WTC11 (cell line): ENCODE data around the gene PICK1. TPM values are rescaled to one million over a fixed set of nuclear protein-coding genes. Genes with fewer than 3 reads are reported as not detected.

Experiments
- ATAC-seq: fragments of 200-7000 bp; cut with Tn5 transposase; 2 replicates; pipeline ENCODE4 v1.10.0; 2021; ENCODE audit warnings: mild to moderate bottlenecking, moderate library complexity
- CTCF ChIA-PET: fragments of 300-600 bp; sonication (Branson Sonifier 250); formaldehyde crosslinking; loops from one replicate; lab custom pipeline; 2021; ENCODE audit warnings: antibody characterized with exemption; lab: Charles Lee
- POLR2A ChIA-PET: fragments of 350-600 bp; sonication (Branson Sonifier 250); formaldehyde crosslinking; loops from one replicate; lab custom pipeline; 2021; ENCODE audit warnings: antibody characterized with exemption; lab: Charles Lee
- DNase-seq: peaks from one replicate; pipeline ENCODE4 v3.0.0; 2021; ENCODE audit warnings: low spot score
- H3K27ac Mint-ChIP-seq: 2 replicates; pipeline ENCODE4 v1.8.0; 2021; ENCODE audit warnings: mixed read lengths
- H3K27me3 Mint-ChIP-seq: 2 replicates; pipeline ENCODE4 v1.8.0; 2021; ENCODE audit warnings: low read depth, mild to moderate bottlenecking, moderate library complexity, mixed read lengths
- H3K36me3 Mint-ChIP-seq: 2 replicates; pipeline ENCODE4 v1.8.0; 2021; ENCODE audit warnings: mixed read lengths
- H3K4me1 Mint-ChIP-seq: 2 replicates; pipeline ENCODE4 v1.8.0; 2022; ENCODE audit warnings: mixed read lengths
- H3K4me3 Mint-ChIP-seq: 2 replicates; pipeline ENCODE4 v1.8.0; 2021; ENCODE audit warnings: mild to moderate bottlenecking, moderate library complexity, mixed read lengths
- H3K9me3 Mint-ChIP-seq: 2 replicates; pipeline ENCODE4 v1.8.0; 2021; ENCODE audit warnings: mixed read lengths
- ATF1 ChIP-seq: sonication (generic); formaldehyde crosslinking; IDR thresholded peaks from 2 replicates; pipeline ENCODE4 v1.8.1; 2023; ENCODE audit warnings: mild to moderate bottlenecking, moderate library complexity, missing genetic modification reagents
- CREB1 ChIP-seq: sonication (generic); formaldehyde crosslinking; IDR thresholded peaks from 2 replicates; pipeline ENCODE4 v1.8.0; 2023; ENCODE audit warnings: mild to moderate bottlenecking, missing genetic modification reagents
- ELF4 ChIP-seq: sonication (generic); formaldehyde crosslinking; IDR thresholded peaks from 2 replicates; pipeline ENCODE4 v1.8.1; 2022; ENCODE audit warnings: low read depth, mild to moderate bottlenecking, moderate library complexity, missing genetic modification reagents
- GTF2I ChIP-seq: fragments of 250-450 bp; sonication (Bioruptor Pico); conservative IDR thresholded peaks from 2 replicates; pipeline ENCODE4 v1.4.0; 2021; ENCODE audit warnings: mild to moderate bottlenecking
- JUN ChIP-seq: sonication (generic); formaldehyde crosslinking; IDR thresholded peaks from 2 replicates; pipeline ENCODE4 v1.8.0; 2023; ENCODE audit warnings: mild to moderate bottlenecking, missing genetic modification reagents
- NFATC4 ChIP-seq: fragments of 250-450 bp; sonication (Bioruptor Pico); IDR thresholded peaks from 2 replicates; pipeline ENCODE4 v1.9.0; 2021; ENCODE audit warnings: mild to moderate bottlenecking
- NR3C1 ChIP-seq: sonication (generic); formaldehyde crosslinking; conservative IDR thresholded peaks from 2 replicates; pipeline ENCODE4 v1.8.1; 2023; ENCODE audit warnings: low read depth, mild to moderate bottlenecking, missing genetic modification reagents
- OVOL2 ChIP-seq: fragments of 250-450 bp; sonication (Bioruptor Pico); IDR thresholded peaks from 2 replicates; pipeline ENCODE4 v1.9.0; 2021; ENCODE audit warnings: mild to moderate bottlenecking, borderline replicate concordance
- SMAD4 ChIP-seq: sonication (generic); formaldehyde crosslinking; IDR thresholded peaks from 2 replicates; pipeline ENCODE4 v1.8.0; 2022; ENCODE audit warnings: mild to moderate bottlenecking, missing genetic modification reagents
- SP1 ChIP-seq: sonication (generic); formaldehyde crosslinking; conservative IDR thresholded peaks from 2 replicates; pipeline ENCODE4 v1.8.1; 2022; ENCODE audit warnings: missing genetic modification reagents
- TP53 ChIP-seq: sonication (generic); formaldehyde crosslinking; IDR thresholded peaks from 2 replicates; pipeline ENCODE4 v1.8.1; 2023; ENCODE audit warnings: mild to moderate bottlenecking, missing genetic modification reagents
- ZNF232 ChIP-seq: sonication (generic); formaldehyde crosslinking; IDR thresholded peaks from 2 replicates; pipeline ENCODE4 v1.8.0; 2022; ENCODE audit warnings: mild to moderate bottlenecking, missing genetic modification reagents
- ZNF396 ChIP-seq: fragments of 250-450 bp; sonication (Bioruptor Pico); IDR thresholded peaks from 2 replicates; pipeline ENCODE4 v1.8.0; 2021; ENCODE audit warnings: mild to moderate bottlenecking, moderate library complexity, borderline replicate concordance
- ZNF671 ChIP-seq: fragments of 250-450 bp; sonication (Bioruptor Pico); IDR thresholded peaks from 2 replicates; pipeline ENCODE4 v1.8.0; 2021; ENCODE audit warnings: mild to moderate bottlenecking
- total RNA-seq: library from RNA; stranded (reverse); gene quantifications from 3 replicates; pipeline ENCODE4 v1.2.3, GENCODE V29; 2021
- TF ChIP-seq, protein P1 (sequence below): sonication (generic); formaldehyde crosslinking; IDR thresholded peaks from 2 replicates; pipeline ENCODE4 v1.8.1; 2022; ENCODE audit warnings: mild to moderate bottlenecking, missing genetic modification reagents, moderate library complexity, borderline replicate concordance
- TF ChIP-seq, protein P2 (sequence below): sonication (generic); formaldehyde crosslinking; IDR thresholded peaks from 2 replicates; pipeline ENCODE4 v1.8.0; 2022; ENCODE audit warnings: missing genetic modification reagents
- TF ChIP-seq, protein P3 (sequence below): fragments of 250-450 bp; sonication (Bioruptor Pico); IDR thresholded peaks from 2 replicates; pipeline ENCODE4 v1.9.0; 2021; ENCODE audit warnings: mild to moderate bottlenecking
- TF ChIP-seq, protein P4 (sequence below): sonication (generic); formaldehyde crosslinking; IDR thresholded peaks from 2 replicates; pipeline ENCODE4 v1.8.0; 2022; ENCODE audit warnings: mild to moderate bottlenecking, missing genetic modification reagents
- TF ChIP-seq, protein P5 (sequence below): sonication (generic); formaldehyde crosslinking; IDR thresholded peaks from 2 replicates; pipeline ENCODE4 v1.8.1; 2023; ENCODE audit warnings: mild to moderate bottlenecking, missing genetic modification reagents
- TF ChIP-seq, protein P6 (sequence below): fragments of 250-450 bp; sonication (Bioruptor Pico); conservative IDR thresholded peaks from 2 replicates; pipeline ENCODE4 v1.9.0; 2021; ENCODE audit warnings: mild to moderate bottlenecking
- TF ChIP-seq, protein P7 (sequence below): sonication (generic); formaldehyde crosslinking; IDR thresholded peaks from 2 replicates; pipeline ENCODE4 v1.8.1; 2023; ENCODE audit warnings: mild to moderate bottlenecking, missing genetic modification reagents, moderate library complexity
- TF ChIP-seq, protein P8 (sequence below): sonication (generic); formaldehyde crosslinking; IDR thresholded peaks from 2 replicates; pipeline ENCODE4 v1.8.1; 2022; ENCODE audit warnings: missing genetic modification reagents, borderline replicate concordance

The PICK1 gene
- total RNA-seq, 1 experiment from 2014 or later: 33.4 TPM

DNA sequence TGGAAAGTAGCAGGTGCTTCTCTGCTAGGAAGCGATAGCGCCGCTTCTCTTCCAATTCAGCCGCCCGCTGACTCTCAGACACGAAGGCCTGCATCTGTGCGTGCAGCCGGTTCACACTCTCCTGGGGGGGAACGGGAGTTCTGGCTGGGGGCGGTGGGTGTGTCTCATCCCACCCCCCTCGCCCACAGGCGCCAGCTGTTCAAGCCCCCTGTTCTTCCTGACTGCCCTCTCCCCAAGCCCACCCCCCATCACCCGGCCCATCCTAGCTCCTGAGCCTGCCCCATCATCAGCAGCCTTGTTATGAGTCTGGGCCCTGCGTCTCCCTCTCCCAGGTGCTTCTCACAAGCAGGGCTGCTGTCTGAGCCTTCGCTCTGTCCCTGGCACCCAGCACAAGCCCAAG is 39.9 kb downstream of the PICK1 start:
- ChIA-PET CTCF (interaction anchor here (0.5 to 9.9 kb wide), 57 partner anchors 13 to 650 kb away, joined by 3 to 222 read pairs (median 6); partner anchors contain the start of genes BAIAP2L2, DMC1, GTPBP1 and MAFF), POLR2A (interaction anchor here (0.8 to 1.7 kb wide), 5 partner anchors 14 to 117 kb away, joined by 3 to 5 read pairs (median 5); partner anchors contain the start of gene BAIAP2L2)
- Mint-ChIP-seq H3K27me3 (peaks cover 7% of the 10 kb centered on the region), H3K4me1 (peaks cover 14% of the 10 kb centered on the region), H3K9me3 (no peaks in the 10 kb centered on the region), H3K4me3 (peak overlapping the region; percentile 72), H3K27ac (no peak overlapping the region), H3K36me3 (no peaks in the 10 kb centered on the region; the same call in 1 of the 2 replicates)
- ATAC-seq: peak; percentile 49
- TF ChIP-seq, protein P1, sequence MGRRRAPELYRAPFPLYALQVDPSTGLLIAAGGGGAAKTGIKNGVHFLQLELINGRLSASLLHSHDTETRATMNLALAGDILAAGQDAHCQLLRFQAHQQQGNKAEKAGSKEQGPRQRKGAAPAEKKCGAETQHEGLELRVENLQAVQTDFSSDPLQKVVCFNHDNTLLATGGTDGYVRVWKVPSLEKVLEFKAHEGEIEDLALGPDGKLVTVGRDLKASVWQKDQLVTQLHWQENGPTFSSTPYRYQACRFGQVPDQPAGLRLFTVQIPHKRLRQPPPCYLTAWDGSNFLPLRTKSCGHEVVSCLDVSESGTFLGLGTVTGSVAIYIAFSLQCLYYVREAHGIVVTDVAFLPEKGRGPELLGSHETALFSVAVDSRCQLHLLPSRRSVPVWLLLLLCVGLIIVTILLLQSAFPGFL: no peak
- TF ChIP-seq GTF2I (CRISPR knock-in tag): no peak
- no peak for TF ChIP-seq ELF4 (CRISPR knock-in tag)
- TF ChIP-seq JUN (CRISPR knock-in tag): no peak
- TF ChIP-seq, protein P2, sequence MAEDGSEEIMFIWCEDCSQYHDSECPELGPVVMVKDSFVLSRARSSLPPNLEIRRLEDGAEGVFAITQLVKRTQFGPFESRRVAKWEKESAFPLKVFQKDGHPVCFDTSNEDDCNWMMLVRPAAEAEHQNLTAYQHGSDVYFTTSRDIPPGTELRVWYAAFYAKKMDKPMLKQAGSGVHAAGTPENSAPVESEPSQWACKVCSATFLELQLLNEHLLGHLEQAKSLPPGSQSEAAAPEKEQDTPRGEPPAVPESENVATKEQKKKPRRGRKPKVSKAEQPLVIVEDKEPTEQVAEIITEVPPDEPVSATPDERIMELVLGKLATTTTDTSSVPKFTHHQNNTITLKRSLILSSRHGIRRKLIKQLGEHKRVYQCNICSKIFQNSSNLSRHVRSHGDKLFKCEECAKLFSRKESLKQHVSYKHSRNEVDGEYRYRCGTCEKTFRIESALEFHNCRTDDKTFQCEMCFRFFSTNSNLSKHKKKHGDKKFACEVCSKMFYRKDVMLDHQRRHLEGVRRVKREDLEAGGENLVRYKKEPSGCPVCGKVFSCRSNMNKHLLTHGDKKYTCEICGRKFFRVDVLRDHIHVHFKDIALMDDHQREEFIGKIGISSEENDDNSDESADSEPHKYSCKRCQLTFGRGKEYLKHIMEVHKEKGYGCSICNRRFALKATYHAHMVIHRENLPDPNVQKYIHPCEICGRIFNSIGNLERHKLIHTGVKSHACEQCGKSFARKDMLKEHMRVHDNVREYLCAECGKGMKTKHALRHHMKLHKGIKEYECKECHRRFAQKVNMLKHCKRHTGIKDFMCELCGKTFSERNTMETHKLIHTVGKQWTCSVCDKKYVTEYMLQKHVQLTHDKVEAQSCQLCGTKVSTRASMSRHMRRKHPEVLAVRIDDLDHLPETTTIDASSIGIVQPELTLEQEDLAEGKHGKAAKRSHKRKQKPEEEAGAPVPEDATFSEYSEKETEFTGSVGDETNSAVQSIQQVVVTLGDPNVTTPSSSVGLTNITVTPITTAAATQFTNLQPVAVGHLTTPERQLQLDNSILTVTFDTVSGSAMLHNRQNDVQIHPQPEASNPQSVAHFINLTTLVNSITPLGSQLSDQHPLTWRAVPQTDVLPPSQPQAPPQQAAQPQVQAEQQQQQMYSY (CRISPR knock-in tag): no peak
- TF ChIP-seq, protein P3, sequence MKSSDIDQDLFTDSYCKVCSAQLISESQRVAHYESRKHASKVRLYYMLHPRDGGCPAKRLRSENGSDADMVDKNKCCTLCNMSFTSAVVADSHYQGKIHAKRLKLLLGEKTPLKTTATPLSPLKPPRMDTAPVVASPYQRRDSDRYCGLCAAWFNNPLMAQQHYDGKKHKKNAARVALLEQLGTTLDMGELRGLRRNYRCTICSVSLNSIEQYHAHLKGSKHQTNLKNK (CRISPR knock-in tag): no peak
- no peak for TF ChIP-seq CREB1 (CRISPR knock-in tag)
- no peak for DNase-seq

DNA sequence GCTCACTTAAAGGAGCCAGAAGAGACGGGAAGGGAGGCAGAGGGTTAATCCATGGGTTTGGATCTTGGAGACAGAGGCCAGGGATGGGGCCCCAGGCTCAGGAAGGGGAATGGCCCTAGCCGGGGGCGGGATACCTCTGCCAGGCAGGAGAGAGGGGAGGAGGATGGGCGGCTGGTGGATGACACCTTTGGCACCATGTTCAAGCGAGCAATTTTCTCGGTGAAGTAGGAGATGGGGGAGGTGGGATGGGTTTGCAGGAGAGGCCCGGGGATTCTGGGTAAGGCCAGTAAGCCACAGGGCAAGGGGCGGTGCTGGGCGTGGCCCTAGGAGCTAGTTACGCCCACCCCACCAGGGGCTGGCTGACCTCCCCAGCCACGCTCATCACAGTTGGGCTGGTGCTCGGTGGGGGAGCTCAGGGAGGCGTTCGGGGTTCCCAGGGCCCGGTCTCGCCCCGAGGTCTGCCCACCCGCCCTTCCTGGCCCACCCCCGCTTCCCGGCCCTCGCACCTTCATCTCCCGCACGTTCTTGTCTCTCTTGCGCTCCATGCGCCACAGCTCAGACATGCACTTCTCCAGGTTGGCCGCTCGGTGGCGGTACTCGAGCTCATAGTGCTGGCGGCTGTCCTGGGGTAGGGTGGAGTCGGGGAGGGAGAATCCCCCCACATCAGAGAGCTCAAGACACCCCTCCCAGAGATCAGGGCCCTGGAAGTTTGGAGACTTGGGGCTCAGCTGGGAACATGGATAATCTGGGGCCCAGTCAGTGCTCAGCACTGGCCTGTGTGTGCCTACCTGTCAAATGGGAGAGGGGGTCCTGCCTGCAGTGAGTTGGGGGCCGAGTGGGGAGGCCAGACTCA is 40.6 kb downstream of the PICK1 start:
- ChIA-PET POLR2A (interaction anchor here (0.8 to 1.7 kb wide), 9 partner anchors 9 to 117 kb away, joined by 3 to 5 read pairs (median 5); partner anchors contain the start of genes BAIAP2L2 and PICK1), CTCF (interaction anchor here (0.5 to 9.9 kb wide), 86 partner anchors 14 to 1558 kb away, joined by 3 to 222 read pairs (median 5); partner anchors contain the start of genes BAIAP2L2, DMC1, GTPBP1 and MAFF)
- DNase-seq (peak; percentile 83), ATAC-seq (peak; percentile 93)
- H3K36me3 Mint-ChIP-seq: no peaks in the 10 kb centered on the region; the same call in 1 of the 2 replicates
- peak overlapping the region; percentile 72 for H3K4me3 Mint-ChIP-seq
- H3K4me1 Mint-ChIP-seq: peaks cover 14% of the 10 kb centered on the region
- no peak overlapping the region for H3K27ac Mint-ChIP-seq
- peaks cover 7% of the 10 kb centered on the region for H3K27me3 Mint-ChIP-seq
- H3K9me3 Mint-ChIP-seq: no peaks in the 10 kb centered on the region
- TF ChIP-seq TP53 (CRISPR knock-in tag): 0 out of 2 replicates have a peak, but pooled peaks have one; percentile 55
- no peak for TF ChIP-seq NR3C1 (CRISPR knock-in tag)
- TF ChIP-seq, protein P4, sequence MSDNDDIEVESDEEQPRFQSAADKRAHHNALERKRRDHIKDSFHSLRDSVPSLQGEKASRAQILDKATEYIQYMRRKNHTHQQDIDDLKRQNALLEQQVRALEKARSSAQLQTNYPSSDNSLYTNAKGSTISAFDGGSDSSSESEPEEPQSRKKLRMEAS (CRISPR knock-in tag): peak; percentile 98
- TF ChIP-seq, protein P5, sequence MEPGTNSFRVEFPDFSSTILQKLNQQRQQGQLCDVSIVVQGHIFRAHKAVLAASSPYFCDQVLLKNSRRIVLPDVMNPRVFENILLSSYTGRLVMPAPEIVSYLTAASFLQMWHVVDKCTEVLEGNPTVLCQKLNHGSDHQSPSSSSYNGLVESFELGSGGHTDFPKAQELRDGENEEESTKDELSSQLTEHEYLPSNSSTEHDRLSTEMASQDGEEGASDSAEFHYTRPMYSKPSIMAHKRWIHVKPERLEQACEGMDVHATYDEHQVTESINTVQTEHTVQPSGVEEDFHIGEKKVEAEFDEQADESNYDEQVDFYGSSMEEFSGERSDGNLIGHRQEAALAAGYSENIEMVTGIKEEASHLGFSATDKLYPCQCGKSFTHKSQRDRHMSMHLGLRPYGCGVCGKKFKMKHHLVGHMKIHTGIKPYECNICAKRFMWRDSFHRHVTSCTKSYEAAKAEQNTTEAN (CRISPR knock-in tag): peak; percentile 57; the same call in 1 of the 2 replicates
- TF ChIP-seq, protein P6, sequence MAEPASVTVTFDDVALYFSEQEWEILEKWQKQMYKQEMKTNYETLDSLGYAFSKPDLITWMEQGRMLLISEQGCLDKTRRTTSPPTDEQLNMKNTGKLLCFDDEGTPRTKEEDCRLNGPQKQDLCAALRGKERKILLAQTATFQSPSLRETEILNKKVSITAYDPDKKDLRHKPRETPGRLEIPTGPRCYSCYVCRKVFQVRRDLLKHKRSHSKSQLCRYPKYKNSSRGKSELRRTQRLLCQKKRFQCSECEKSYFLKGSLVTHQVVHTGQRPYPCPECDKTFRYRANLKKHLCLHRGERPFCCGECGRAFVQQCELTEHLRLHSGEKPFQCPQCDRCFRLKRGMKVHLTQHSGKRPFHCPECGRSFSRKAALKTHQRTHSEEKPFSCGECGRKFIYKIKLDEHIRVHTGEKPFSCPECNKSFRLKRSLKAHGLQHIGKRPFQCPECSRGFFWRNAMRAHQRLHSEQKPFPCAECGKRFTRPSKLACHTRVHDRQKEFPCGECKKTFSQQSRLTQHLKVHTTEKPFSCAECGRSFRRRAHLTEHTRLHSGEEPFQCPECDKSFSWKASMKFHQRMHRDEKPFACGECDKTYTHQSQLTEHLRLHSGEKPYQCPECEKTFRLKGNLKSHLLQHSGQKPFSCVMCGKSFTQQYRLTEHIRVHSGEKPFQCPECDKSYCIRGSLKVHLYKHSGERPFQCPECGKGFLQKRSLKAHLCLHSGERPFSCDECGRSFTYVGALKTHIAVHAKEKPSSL (CRISPR knock-in tag): no peak
- no peak for TF ChIP-seq SMAD4 (CRISPR knock-in tag)
- TF ChIP-seq NFATC4: no peak
- TF ChIP-seq, protein P7, sequence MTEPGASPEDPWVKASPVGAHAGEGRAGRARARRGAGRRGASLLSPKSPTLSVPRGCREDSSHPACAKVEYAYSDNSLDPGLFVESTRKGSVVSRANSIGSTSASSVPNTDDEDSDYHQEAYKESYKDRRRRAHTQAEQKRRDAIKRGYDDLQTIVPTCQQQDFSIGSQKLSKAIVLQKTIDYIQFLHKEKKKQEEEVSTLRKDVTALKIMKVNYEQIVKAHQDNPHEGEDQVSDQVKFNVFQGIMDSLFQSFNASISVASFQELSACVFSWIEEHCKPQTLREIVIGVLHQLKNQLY (CRISPR knock-in tag): no peak
- no peak for TF ChIP-seq OVOL2 (CRISPR knock-in tag)
- peak; percentile 83; the same call in 1 of the 2 replicates for TF ChIP-seq ZNF232 (CRISPR knock-in tag)
- peak; percentile 83 for TF ChIP-seq SP1 (CRISPR knock-in tag)
- TF ChIP-seq CREB1 (CRISPR knock-in tag): peak; percentile 67; the same call in 1 of the 2 replicates
- no peak for TF ChIP-seq ZNF671 (CRISPR knock-in tag)
- TF ChIP-seq, protein P8, sequence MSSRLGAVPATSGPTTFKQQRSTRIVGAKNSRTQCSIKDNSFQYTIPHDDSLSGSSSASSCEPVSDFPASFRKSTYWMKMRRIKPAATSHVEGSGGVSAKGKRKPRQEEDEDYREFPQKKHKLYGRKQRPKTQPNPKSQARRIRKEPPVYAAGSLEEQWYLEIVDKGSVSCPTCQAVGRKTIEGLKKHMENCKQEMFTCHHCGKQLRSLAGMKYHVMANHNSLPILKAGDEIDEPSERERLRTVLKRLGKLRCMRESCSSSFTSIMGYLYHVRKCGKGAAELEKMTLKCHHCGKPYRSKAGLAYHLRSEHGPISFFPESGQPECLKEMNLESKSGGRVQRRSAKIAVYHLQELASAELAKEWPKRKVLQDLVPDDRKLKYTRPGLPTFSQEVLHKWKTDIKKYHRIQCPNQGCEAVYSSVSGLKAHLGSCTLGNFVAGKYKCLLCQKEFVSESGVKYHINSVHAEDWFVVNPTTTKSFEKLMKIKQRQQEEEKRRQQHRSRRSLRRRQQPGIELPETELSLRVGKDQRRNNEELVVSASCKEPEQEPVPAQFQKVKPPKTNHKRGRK (CRISPR knock-in tag): no peak
- TF ChIP-seq ATF1 (CRISPR knock-in tag): no peak
- no peak for TF ChIP-seq ZNF396 (CRISPR knock-in tag)
